ENCODE data around the gene RAB11FIP5. TPM values are rescaled to one million over a fixed set of nuclear protein-coding genes. Genes with fewer than 3 reads are reported as not detected.

Gene RAB11FIP5
- total and polyA plus RNA-seq, 2 of the 4 experiments (the other 2 are of a cell fraction) = 21.5 to 34.5 TPM

- CTCF ChIA-PET = no interaction called here
- H3K27me3 ChIP-seq (ENCODE audit: control insufficient read depth, insufficient read depth, low read length) = no peaks in the 10 kb centered on the region
- H2AK5ac ChIP-seq (ENCODE audit: low read depth, low read length) = no peak overlapping the region
- H3K23ac ChIP-seq (ENCODE audit: low read depth, low read length) = no peak overlapping the region
- 0 out of 2 replicates have a peak, but pooled peaks cover 3% of the 10 kb centered on the region for H4K20me1 ChIP-seq (ENCODE audit: insufficient read depth, low read length)
- dilution Hi-C loops (cut with HindIII; ENCODE audit: low sequenced_read_pairs, unreplicated experiment) = no loop called here
- H3K27ac ChIP-seq (ENCODE audit: insufficient read depth, low read length) = no peak overlapping the region
- H3K9me1 ChIP-seq (ENCODE audit: insufficient read depth, low read length) = peaks cover 6% of the 10 kb centered on the region
- peaks cover 9% of the 10 kb centered on the region for H3K4me1 ChIP-seq (ENCODE audit: control insufficient read depth, insufficient read depth, low read length)
- no peak overlapping the region for H4K5ac ChIP-seq (ENCODE audit: low read depth, low read length)
- H3K56ac ChIP-seq (ENCODE audit: extremely low read depth, insufficient read depth, low read length) = no peak overlapping the region
- in situ Hi-C loops (cut with MboI; ENCODE audit: low sequenced_read_pairs) = no loop called here
- H4K8ac ChIP-seq (ENCODE audit: low read depth in 2 of 2, low read length in 2 of 2) = no peak overlapping the region
- POLR2A ChIA-PET (ENCODE audit: unreplicated experiment) = no interaction called here
- no peak overlapping the region for H2BK5ac ChIP-seq (ENCODE audit: low read depth, low read length, poor library complexity, severe bottlenecking)
- no peak overlapping the region for H3K4me2 ChIP-seq (ENCODE audit: low read depth, low read length)
- H3K36me3 ChIP-seq (ENCODE audit: control insufficient read depth, insufficient read depth, low read length) = peaks cover 6% of the 10 kb centered on the region
- BruUV-seq (replicated peaks) = no TSS peak
- no peak overlapping the region for H2AFZ ChIP-seq (replicated peaks; ENCODE audit: low read length, poor library complexity)
- no peak overlapping the region for H2AK9ac ChIP-seq (replicated peaks; ENCODE audit: low read depth, low read length, poor library complexity)
- ATAC-seq (ENCODE audit: low read depth) = no peak
- no peak overlapping the region for H2BK120ac ChIP-seq (ENCODE audit: low read depth, low read length)
- no peak overlapping the region for H3K4me3 ChIP-seq (ENCODE audit: insufficient read depth, low read depth, low read length)
- H3K14ac ChIP-seq (replicated peaks; ENCODE audit: low read depth, low read length) = no peak overlapping the region
- intact Hi-C loops (cut with micrococcal nuclease) = no loop called here
- no peak overlapping the region for H3K18ac ChIP-seq (ENCODE audit: low read depth, low read length)
- H4K91ac ChIP-seq (ENCODE audit: insufficient read depth, low read depth, low read length) = no peak overlapping the region
- TF ChIP-seq RAD21 (IDR thresholded peaks at IDR 0.05; ENCODE audit: low read length) = no peak
- TF ChIP-seq CHD1 (IDR thresholded peaks at IDR 0.05; ENCODE audit: low read depth, low read length) = no peak
- TF ChIP-seq MAZ (IDR thresholded peaks at IDR 0.05; ENCODE audit: borderline replicate concordance, low read depth, low read length) = no peak
- no peak for TF ChIP-seq ELK1 (IDR thresholded peaks at IDR 0.05; ENCODE audit: borderline replicate concordance, low read depth, low read length)
- TF ChIP-seq RFX5 (IDR thresholded peaks at IDR 0.05; ENCODE audit: low read depth, low read length) = no peak
- TF ChIP-seq NFE2L2 (IDR thresholded peaks at IDR 0.05; ENCODE audit: low read depth, low read length) = no peak
- TF ChIP-seq, protein P1, sequence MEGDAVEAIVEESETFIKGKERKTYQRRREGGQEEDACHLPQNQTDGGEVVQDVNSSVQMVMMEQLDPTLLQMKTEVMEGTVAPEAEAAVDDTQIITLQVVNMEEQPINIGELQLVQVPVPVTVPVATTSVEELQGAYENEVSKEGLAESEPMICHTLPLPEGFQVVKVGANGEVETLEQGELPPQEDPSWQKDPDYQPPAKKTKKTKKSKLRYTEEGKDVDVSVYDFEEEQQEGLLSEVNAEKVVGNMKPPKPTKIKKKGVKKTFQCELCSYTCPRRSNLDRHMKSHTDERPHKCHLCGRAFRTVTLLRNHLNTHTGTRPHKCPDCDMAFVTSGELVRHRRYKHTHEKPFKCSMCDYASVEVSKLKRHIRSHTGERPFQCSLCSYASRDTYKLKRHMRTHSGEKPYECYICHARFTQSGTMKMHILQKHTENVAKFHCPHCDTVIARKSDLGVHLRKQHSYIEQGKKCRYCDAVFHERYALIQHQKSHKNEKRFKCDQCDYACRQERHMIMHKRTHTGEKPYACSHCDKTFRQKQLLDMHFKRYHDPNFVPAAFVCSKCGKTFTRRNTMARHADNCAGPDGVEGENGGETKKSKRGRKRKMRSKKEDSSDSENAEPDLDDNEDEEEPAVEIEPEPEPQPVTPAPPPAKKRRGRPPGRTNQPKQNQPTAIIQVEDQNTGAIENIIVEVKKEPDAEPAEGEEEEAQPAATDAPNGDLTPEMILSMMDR (conservative IDR thresholded peaks at IDR 0.05; ENCODE audit: low read depth, low read length) = no peak
- no peak for TF ChIP-seq BHLHE40 (IDR thresholded peaks at IDR 0.05; ENCODE audit: low read depth, low read length)
- TF ChIP-seq, protein P2, sequence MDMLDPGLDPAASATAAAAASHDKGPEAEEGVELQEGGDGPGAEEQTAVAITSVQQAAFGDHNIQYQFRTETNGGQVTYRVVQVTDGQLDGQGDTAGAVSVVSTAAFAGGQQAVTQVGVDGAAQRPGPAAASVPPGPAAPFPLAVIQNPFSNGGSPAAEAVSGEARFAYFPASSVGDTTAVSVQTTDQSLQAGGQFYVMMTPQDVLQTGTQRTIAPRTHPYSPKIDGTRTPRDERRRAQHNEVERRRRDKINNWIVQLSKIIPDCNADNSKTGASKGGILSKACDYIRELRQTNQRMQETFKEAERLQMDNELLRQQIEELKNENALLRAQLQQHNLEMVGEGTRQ (IDR thresholded peaks at IDR 0.05; ENCODE audit: low read depth, low read length) = no peak
- no peak for TF ChIP-seq POLR2A (IDR thresholded peaks at IDR 0.05; ENCODE audit: low read depth, low read length)
- no peak for TF ChIP-seq MAFK (IDR thresholded peaks at IDR 0.05; ENCODE audit: low read depth, low read length)
- no peak for TF ChIP-seq SMC3 (IDR thresholded peaks at IDR 0.05; ENCODE audit: low read depth, low read length)
- no peak for TF ChIP-seq CEBPB (IDR thresholded peaks at IDR 0.05; ENCODE audit: low read depth, low read length)
- peaks cover 18 to 45% of the 10 kb centered on the region in 2 experiments for H3K79me1 ChIP-seq (ENCODE audit: low read depth in 1 of 2, low read length in 2 of 2)
- H3K9me3 ChIP-seq (ENCODE audit: control insufficient read depth, insufficient read depth, low read length) = peaks cover 2% of the 10 kb centered on the region; the same call in 1 of the 2 replicates
- 100% methylated on average over 1 of the region's 6 CpGs; no CpG with 5 or more reads in 1 of the 2 experiments for WGBS, 2 experiments (ENCODE audit: extremely low coverage in 2 of 2, insufficient read length in 1 of 2)
- no peak overlapping the region for H2BK15ac ChIP-seq (ENCODE audit: low read depth, low read length)
- H3K4ac ChIP-seq (ENCODE audit: low read depth, low read length) = no peak overlapping the region
- H3K9ac ChIP-seq (ENCODE audit: low read depth, low read length) = no peak overlapping the region
- no peak overlapping the region for H2BK20ac ChIP-seq (ENCODE audit: low read depth, low read length)
- no peak for DNase-seq
Observed at GRCh38 chr2:73059106-73059505, 53.6 kb downstream of the RAB11FIP5 start.
